ENCODE measurements around the gene RPS17. TPM values are rescaled to one million over a fixed set of nuclear protein-coding genes. Genes with fewer than 3 reads are reported as not detected.

RPS17 gene
- 1,000 to 10,000 TPM; 2,020 to 2,225 (median 2,037) TPM for polyA plus RNA-seq (ENCODE audit: insufficient read length in 3 of 3)

- peak; percentile 90 to 94 (median 94) for DNase-seq (ENCODE audit: low read depth in 3 of 3, low spot score in 2 of 3)
These were observed at the start of gene RPS17 for GRCh38 chr15:82540055-82540983. TSS of gene RPS17 (minus strand) at chr15:82540457. CDS start at chr15:82540428, 29 bp downstream.

GRCh38 chr15:82587805-82588204 lies 47.5 kb upstream of the RPS17 start:
- no peak for DNase-seq (ENCODE audit: low read depth in 3 of 3, low spot score in 2 of 3)

DNA sequence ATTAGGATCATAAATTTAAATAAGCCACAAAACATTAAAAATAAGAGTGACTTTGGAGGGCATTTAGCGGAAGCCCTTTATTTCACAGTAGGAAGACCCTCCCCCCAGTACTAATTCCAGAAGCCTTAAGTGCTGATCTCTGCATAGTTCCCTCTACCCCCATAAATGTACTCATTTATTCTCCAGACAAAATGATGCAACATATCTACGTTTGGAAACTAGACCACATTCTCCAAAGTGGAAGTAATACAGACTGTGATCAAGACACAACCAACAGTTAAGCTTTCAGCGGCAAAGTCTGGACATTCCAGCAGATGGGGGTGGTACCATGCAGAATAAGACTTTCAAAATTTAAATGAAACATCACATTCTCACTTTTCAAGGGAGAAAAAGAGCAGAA lies 44.8 kb upstream of the RPS17 start:
- no peak for DNase-seq (ENCODE audit: low read depth in 3 of 3, low spot score in 2 of 3)

DNA sequence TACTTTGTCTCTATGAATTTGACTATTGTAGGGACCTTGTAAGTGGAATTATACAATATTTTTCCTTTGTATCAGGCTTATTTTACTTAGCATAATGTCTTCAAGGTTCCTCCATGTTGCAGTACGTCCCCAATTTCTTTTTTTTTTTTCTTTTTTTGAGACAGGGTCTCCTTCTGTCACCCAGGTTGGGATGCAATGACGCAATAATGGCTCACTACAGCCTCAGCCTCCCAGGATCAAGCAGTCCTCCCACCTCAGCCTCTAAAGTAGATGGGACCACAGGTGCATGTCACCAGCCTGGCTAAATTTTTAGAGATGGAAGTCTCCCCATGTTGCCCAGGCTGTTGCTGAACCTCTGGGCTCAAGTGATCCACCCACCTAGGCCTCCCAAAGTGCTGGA lies 40.5 kb upstream of the RPS17 start:
- no peak for DNase-seq (ENCODE audit: low read depth in 3 of 3, low spot score in 2 of 3)

DNA sequence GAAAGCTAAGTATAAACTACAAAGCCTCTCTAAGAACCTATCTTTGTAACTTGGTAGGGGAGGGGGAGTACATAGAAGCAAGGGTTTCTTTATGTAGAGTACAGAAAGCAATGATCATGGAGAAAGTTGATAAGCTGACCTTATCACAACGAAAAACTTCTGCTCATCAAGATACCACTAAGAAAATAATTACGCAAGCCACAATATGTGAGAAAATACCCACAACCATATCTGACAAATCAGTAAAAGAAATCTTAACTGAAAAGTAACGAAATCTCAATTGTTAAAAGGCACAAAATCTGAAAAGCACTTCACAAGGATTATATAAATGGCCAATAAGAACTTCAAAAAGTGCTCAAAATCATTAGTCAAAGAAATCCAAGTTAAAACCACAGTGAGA lies 35.1 kb upstream of the RPS17 start:
- DNase-seq (ENCODE audit: low read depth in 3 of 3, low spot score in 2 of 3) = no peak

- DNase-seq (ENCODE audit: low read depth in 3 of 3, low spot score in 2 of 3) = no peak
These were observed 32.7 kb upstream of the RPS17 start for GRCh38 chr15:82572986-82573385.

DNA sequence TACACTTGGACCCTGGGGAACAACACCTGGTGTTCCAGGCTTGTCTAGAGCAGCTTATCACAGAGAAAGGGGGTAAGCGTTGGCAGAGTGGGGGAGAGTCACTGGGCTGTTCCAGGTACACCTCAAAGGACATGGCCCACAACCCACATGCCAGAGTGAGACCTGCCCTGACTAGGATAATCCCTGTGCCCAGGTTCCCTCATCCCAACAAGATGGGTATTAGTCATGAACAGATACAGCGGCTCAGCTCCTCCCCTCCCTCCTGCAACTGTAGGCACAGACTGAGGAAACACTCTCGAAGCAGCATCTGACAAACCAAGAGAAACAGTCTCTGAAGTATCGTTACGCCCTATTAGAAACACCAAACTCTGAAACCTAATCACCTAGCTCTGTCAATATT lies 32.1 kb upstream of the RPS17 start:
- DNase-seq (ENCODE audit: low read depth in 3 of 3, low spot score in 2 of 3) = no peak

- DNase-seq (ENCODE audit: low read depth in 3 of 3, low spot score in 2 of 3) = peak; percentile 18 to 51 (median 47)
These were observed 31.5 kb upstream of the RPS17 start for GRCh38 chr15:82571722-82572222.

GRCh38 chr15:82570721-82571508 lies 30.7 kb upstream of the RPS17 start:
- DNase-seq (ENCODE audit: low read depth in 3 of 3, low spot score in 2 of 3) = no peak

DNA sequence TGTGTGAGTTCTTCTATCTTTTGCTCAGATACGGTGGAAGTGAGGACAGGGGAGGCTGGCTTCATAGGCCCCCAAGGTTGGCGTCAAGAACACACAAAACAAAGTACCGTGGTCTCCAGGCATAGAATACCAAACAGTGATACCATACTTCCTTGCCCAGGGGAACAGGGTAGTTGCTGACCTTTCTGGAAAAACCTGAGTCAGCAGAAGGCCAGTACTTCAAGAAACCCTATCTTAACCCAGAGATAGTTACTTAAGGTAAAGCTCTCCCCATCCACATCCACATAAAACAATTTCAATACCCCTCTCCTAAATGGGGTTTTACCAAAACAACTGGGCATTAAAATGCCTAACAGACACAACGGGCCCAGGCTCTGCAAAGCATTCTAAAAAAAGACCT lies 29.6 kb upstream of the RPS17 start:
- no peak for DNase-seq (ENCODE audit: low read depth in 3 of 3, low spot score in 2 of 3)

GRCh38 chr15:82568986-82569385 lies 28.7 kb upstream of the RPS17 start:
- DNase-seq (ENCODE audit: low read depth in 3 of 3, low spot score in 2 of 3) = no peak

DNA sequence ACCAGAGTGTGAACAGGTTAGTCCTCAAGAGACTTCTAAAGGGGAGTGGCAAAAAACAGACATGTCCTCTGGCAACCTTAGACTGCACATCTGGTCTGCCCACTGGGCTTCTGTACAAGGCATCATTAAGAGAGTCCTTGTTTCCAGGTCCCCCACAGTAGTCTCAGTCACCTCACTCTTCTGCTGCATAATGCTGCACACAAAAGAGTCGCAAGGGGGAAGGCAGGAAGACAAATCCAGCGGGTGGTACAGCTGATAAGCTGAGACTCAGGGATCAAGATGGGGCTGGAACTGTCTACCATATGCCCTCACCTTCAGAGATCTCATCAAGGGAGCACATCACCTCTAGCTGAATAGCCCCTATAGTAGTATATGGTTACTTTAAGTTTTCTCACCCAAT lies 27.4 kb upstream of the RPS17 start:
- no peak for DNase-seq (ENCODE audit: low read depth in 3 of 3, low spot score in 2 of 3)

- no peak for DNase-seq (ENCODE audit: low read depth in 3 of 3, low spot score in 2 of 3)
These were observed 26.4 kb upstream of the RPS17 start for GRCh38 chr15:82566690-82567089.

DNA sequence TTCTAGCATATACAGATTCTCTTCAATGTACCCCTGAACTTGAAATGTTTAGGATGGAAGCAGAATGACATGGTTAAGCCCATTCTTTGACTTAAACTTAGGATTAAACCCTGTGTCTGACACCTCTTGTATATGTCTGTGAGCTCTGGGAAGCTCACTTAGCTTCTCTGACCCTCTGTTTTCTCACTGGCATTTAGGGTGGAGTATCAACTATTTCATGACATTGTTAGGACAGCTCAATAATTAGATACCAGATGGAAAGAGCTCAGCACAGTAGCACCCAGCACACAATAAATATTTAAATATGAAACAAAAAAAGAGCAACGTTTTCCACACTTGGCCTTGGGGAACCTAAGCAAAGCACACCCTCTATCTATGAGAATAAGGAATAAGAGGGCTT lies 18.2 kb upstream of the RPS17 start:
- no peak for DNase-seq (ENCODE audit: low read depth in 3 of 3, low spot score in 2 of 3)

GRCh38 chr15:82556315-82557035 lies 16.2 kb upstream of the RPS17 start:
- no peak for DNase-seq (ENCODE audit: low read depth in 3 of 3, low spot score in 2 of 3)

DNA sequence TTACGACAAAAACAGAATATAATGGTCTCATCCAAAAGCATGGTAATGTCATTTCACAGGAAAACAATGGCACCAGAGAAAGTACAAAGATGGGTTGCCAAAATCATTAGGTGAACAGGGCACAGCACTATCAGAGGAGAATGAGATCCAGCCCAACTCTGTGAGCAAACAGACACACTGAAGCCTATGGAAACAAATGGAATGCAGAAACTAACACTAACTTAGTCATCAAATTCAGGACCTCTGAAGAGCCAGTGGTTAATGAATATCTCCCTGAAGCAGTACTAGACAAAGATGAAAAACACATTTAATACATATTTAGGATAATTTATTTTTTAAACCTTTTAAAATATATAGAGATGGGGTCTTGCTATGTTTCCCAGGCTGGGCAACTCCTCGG lies 14.6 kb upstream of the RPS17 start:
- DNase-seq (ENCODE audit: low read depth in 3 of 3, low spot score in 2 of 3) = no peak

DNA sequence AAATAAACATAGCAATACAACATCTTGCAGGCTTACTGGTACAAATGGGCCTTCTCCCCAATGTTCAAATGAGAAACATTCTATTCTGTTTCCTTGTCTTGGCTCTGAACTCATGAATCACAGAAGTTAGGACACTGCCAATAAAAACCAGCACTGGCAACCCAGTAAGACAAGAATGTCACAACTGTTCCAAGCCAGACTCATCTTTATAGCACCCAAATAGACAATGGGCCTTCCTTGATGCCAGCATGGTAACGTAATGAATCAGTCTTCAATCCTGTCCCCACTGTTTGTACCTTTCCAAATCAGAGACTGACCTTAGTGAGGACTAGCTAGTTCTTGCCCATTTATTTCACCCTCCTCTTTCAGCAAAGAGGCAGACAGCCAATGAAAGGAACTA lies 14.1 kb upstream of the RPS17 start:
- no peak for DNase-seq (ENCODE audit: low read depth in 3 of 3, low spot score in 2 of 3)

GRCh38 chr15:82553846-82554245 lies 13.6 kb upstream of the RPS17 start:
- no peak for DNase-seq (ENCODE audit: low read depth in 3 of 3, low spot score in 2 of 3)

GRCh38 chr15:82552861-82553260 lies 12.6 kb upstream of the RPS17 start:
- no peak for DNase-seq (ENCODE audit: low read depth in 3 of 3, low spot score in 2 of 3)

- no peak for DNase-seq (ENCODE audit: low read depth in 3 of 3, low spot score in 2 of 3)
These were observed 11.5 kb upstream of the RPS17 start for GRCh38 chr15:82551646-82552247.

Data from right renal cortex interstitium (tissue), 3 donors.